Neuronal stem cell (in vitro differentiated cells): ENCODE measurements around the gene LRCH3.

Experiments used
- DNase-seq: peaks from one replicate; pipeline ENCODE4 v3.0.0-alpha.2; 2013; ENCODE audit warnings: low spot score
- H2AFZ ChIP-seq: one replicate; pipeline ENCODE4 v1.6.1; 2013; ENCODE audit warnings: mild to moderate bottlenecking, low read length, inconsistent platforms
- H2AK5ac ChIP-seq: 2 replicates; pipeline ENCODE4 v1.6.1; 2013; ENCODE audit warnings: low read depth, mild to moderate bottlenecking, inconsistent platforms, low read length, moderate library complexity, mixed read lengths
- H2BK120ac ChIP-seq: 2 replicates; pipeline ENCODE4 v1.6.1; 2013; ENCODE audit warnings: low read depth, mild to moderate bottlenecking, inconsistent platforms, low read length, moderate library complexity, mixed read lengths
- H2BK12ac ChIP-seq: one replicate; pipeline ENCODE4 v1.6.1; 2013; ENCODE audit warnings: low read length, inconsistent platforms
- H2BK15ac ChIP-seq: 2 replicates; pipeline ENCODE4 v1.6.1; 2013; ENCODE audit warnings: mild to moderate bottlenecking, low read length, inconsistent platforms, mixed read lengths
- H2BK5ac ChIP-seq: one replicate; pipeline ENCODE4 v1.6.1; 2013; ENCODE audit warnings: inconsistent platforms, mild to moderate bottlenecking, low read length, moderate library complexity
- H3K14ac ChIP-seq: one replicate; pipeline ENCODE4 v1.6.1; 2013; ENCODE audit warnings: low read length, inconsistent platforms
- H3K18ac ChIP-seq: 2 replicates; pipeline ENCODE4 v1.6.1; 2013; ENCODE audit warnings: low read length, inconsistent platforms
- H3K23ac ChIP-seq: 2 replicates; pipeline ENCODE4 v1.6.1; 2013; ENCODE audit warnings: low read depth, mild to moderate bottlenecking, mixed read lengths, low read length, inconsistent platforms; ENCODE audit not compliant: poor library complexity
- H3K27ac ChIP-seq: replicated peaks from 3 replicates; pipeline ENCODE4 v1.5.1; 2013; ENCODE audit warnings: low read length, inconsistent platforms
- H3K27me3 ChIP-seq, 3 experiments: 2 replicates each; pipeline ENCODE4 v1.6.1; 2013; ENCODE audit warnings: low read length in 3 of 3, mild to moderate bottlenecking in 2 of 3, inconsistent platforms in 1 of 3, low read depth in 1 of 3, mixed read lengths in 1 of 3, moderate library complexity in 1 of 3; ENCODE audit not compliant: control insufficient read depth in 3 of 3, insufficient read depth in 3 of 3
- H3K36me3 ChIP-seq, 2 donors: replicated peaks in 1 of 2; 2 replicates each; pipeline ENCODE4 v1.6.1; 2013; ENCODE audit warnings: low read length in 2 of 2; ENCODE audit not compliant: control insufficient read depth in 2 of 2, insufficient read depth in 2 of 2
- H3K4ac ChIP-seq: 2 replicates; pipeline ENCODE4 v1.6.1; 2013; ENCODE audit warnings: inconsistent platforms, mild to moderate bottlenecking, low read length, moderate library complexity
- H3K4me1 ChIP-seq, 2 donors: 1 replicate in 1 of 2; 2 replicates in 1 of 2; pipeline ENCODE4 v1.6.1; 2013; ENCODE audit warnings: low read length in 2 of 2, low read depth in 1 of 2; ENCODE audit not compliant: control insufficient read depth in 2 of 2, insufficient read depth in 1 of 2
- H3K4me2 ChIP-seq: one replicate; pipeline ENCODE4 v1.6.1; 2013; ENCODE audit warnings: mild to moderate bottlenecking, low read length, inconsistent platforms; ENCODE audit not compliant: insufficient read depth, poor library complexity, severe bottlenecking
- H3K4me3 ChIP-seq, 2 donors: 2 replicates each; pipeline ENCODE4 v1.5.1; 2013; ENCODE audit warnings: low read length in 2 of 2, mild to moderate bottlenecking in 2 of 2, inconsistent platforms in 1 of 2, moderate library complexity in 1 of 2
- H3K79me1 ChIP-seq: one replicate; pipeline ENCODE4 v1.6.1; 2013; ENCODE audit warnings: low read depth, mild to moderate bottlenecking, inconsistent platforms, low read length, moderate library complexity
- H3K9ac ChIP-seq: one replicate; pipeline ENCODE4 v1.6.1; 2013; ENCODE audit warnings: mild to moderate bottlenecking, low read depth, low read length, inconsistent platforms; ENCODE audit not compliant: poor library complexity
- H3K9me3 ChIP-seq, 2 donors: replicated peaks in 1 of 2; 2 replicates each; pipeline versions ENCODE3 to v1.6.1; 2013; ENCODE audit warnings: low read length in 2 of 2, mild to moderate bottlenecking in 2 of 2, inconsistent platforms in 1 of 2, low read depth in 1 of 2, mixed read lengths in 1 of 2, moderate library complexity in 1 of 2; ENCODE audit not compliant: control insufficient read depth in 2 of 2, insufficient read depth in 1 of 2
- H4K8ac ChIP-seq: one replicate; pipeline ENCODE4 v1.6.1; 2013; ENCODE audit warnings: low read depth, mild to moderate bottlenecking, inconsistent platforms, low read length, moderate library complexity
- H4K91ac ChIP-seq: one replicate; pipeline ENCODE4 v1.6.1; 2013; ENCODE audit warnings: low read length, low read depth, mild to moderate bottlenecking, inconsistent platforms; ENCODE audit not compliant: poor library complexity
- WGBS, 2 donors: extraction: QIAGEN DNeasy Blood & Tissue Kit; methylation state at CpG; one replicate each; pipeline ENCODE4 v1.1.7; 2013; ENCODE audit warnings: missing lambda C conversion rate in 2 of 2, mixed read lengths in 1 of 2; ENCODE audit not compliant: insufficient read length in 2 of 2, insufficient replicate concordance in 1 of 2; ENCODE audit errors: extremely low coverage in 2 of 2; 5-methylcytosine and 5-hydroxymethylcytosine counted together

LRCH3 gene

DNA sequence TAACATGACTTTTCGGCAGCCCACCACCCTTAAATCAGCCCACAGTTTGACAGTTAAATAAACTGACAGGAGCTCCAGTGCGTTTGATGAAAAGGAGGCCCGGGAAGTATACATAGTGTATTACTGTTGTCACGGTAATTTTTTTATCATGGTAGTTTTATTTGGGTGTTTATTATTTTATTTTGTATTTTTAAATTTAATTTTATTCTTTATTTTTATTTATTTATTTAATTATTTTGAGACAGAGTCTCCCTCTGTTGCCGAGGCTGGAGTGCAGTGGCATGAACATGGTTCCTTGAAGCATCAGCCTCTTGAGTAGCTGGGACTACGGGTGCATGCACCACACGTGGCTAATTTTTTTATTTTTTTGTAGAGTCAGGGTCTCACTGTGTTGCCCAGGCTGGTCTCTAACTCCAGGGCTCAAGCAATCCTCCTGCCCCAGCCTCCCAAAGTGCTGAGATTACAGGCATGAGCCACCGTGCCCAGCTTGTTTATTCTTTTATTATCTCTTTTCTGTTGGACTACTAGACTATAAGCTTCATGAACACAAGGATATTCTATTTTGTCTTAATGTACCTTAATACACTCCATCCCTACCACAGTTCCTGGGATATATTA lies 65.3 kb downstream of the LRCH3 start:
- no peak overlapping the region for H2AK5ac ChIP-seq
- no peak overlapping the region for H3K14ac ChIP-seq
- no CpG with 5 or more reads among the region's 8 CpGs for WGBS, 2 donors
- H4K8ac ChIP-seq, result no peak overlapping the region
- no peak overlapping the region for H2BK12ac ChIP-seq
- H3K4me1 ChIP-seq, result peaks cover 2 to 3% of the 10 kb centered on the region in 2 donors
- no peak overlapping the region for H3K18ac ChIP-seq
- H3K4me2 ChIP-seq, result no peak overlapping the region
- H2BK5ac ChIP-seq, result no peak overlapping the region
- H3K4ac ChIP-seq, result no peak overlapping the region
- no peak overlapping the region for H4K91ac ChIP-seq
- no peak overlapping the region for H2BK120ac ChIP-seq
- H3K9ac ChIP-seq, result no peak overlapping the region
- no peaks in the 10 kb centered on the region for H3K79me1 ChIP-seq
- H3K27ac ChIP-seq, result no peak overlapping the region
- no peak overlapping the region for H3K4me3 ChIP-seq
- H3K27me3 ChIP-seq, result no peaks in the 10 kb centered on the region
- H3K9me3 ChIP-seq, result peaks cover 0 to 17% of the 10 kb centered on the region in 2 donors
- H3K23ac ChIP-seq, result no peak overlapping the region
- H2AFZ ChIP-seq, result no peak overlapping the region
- DNase-seq, result no peak
- peaks cover 8 to 89% of the 10 kb centered on the region in 2 donors for H3K36me3 ChIP-seq
- no peak overlapping the region for H2BK15ac ChIP-seq

DNA sequence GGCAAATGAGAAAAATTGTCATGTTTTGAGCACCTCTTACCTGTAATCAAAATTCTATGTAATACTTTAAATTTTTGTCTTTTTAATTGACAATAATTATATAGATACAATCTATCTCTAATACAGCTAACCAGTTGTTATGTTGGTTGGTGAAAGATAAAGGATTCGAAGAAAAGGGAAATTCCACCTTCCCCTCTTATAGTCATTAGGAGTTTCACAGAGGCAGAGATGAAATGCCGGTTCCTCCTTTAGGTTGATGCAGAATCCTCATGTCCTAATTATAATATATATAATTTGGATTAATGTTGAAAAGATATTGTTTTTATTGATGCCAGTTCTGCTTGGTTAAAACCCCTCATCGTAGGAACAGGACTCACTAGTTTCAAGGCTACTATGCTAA lies 67.1 kb downstream of the LRCH3 start:
- Histone ChIP-seq H3K4me1 (peaks cover 2 to 3% of the 10 kb centered on the region in 2 donors), H3K4ac (no peak overlapping the region), H2BK12ac (no peak overlapping the region), H4K91ac (no peak overlapping the region), H2BK15ac (no peak overlapping the region), H3K9ac (no peak overlapping the region), H3K9me3 (peaks cover 0 to 17% of the 10 kb centered on the region in 2 donors), H2BK120ac (no peak overlapping the region), H3K18ac (no peak overlapping the region), H3K4me3 (no peak overlapping the region), H3K27ac (no peak overlapping the region), H3K23ac (no peak overlapping the region), H3K79me1 (no peaks in the 10 kb centered on the region), H3K14ac (no peak overlapping the region), H3K36me3 (peaks cover 2 to 84% of the 10 kb centered on the region in 2 donors), H2AFZ (no peak overlapping the region), H4K8ac (no peak overlapping the region), H2AK5ac (no peak overlapping the region), H3K4me2 (no peak overlapping the region), H2BK5ac (no peak overlapping the region), H3K27me3 (no peaks in the 10 kb centered on the region)
- no peak for DNase-seq
- no CpG with 5 or more reads among the region's 3 CpGs for WGBS, 2 donors

DNA sequence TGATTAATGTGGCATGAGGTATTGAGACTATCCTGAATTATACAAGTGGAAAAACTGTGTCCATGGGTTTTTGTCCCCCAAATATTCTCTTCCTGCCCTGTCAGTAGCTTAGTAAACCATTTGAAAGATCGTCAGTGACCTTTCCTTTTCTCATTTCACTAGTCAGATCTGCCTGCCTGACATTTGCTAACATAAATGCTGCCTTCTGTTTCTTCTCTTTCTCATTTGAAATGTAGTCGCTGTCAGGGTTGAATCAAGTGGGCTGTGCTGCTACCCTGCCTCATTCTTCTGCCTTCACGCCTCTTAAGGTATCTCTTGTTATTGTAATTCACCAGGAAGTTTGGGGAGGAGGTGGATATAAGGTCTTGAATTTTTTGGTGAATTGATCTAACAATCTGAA lies 67.5 kb downstream of the LRCH3 start:
- Histone ChIP-seq H2BK12ac (no peak overlapping the region), H2AFZ (no peak overlapping the region), H3K4me2 (no peak overlapping the region), H2BK15ac (no peak overlapping the region), H3K4ac (no peak overlapping the region), H3K9me3 (peaks cover 0 to 17% of the 10 kb centered on the region in 2 donors), H3K9ac (no peak overlapping the region), H3K4me3 (no peak overlapping the region), H4K8ac (no peak overlapping the region), H2BK120ac (no peak overlapping the region), H2AK5ac (no peak overlapping the region), H3K27ac (no peak overlapping the region), H3K79me1 (no peaks in the 10 kb centered on the region), H3K23ac (no peak overlapping the region), H3K4me1 (peaks cover 2 to 3% of the 10 kb centered on the region in 2 donors), H4K91ac (no peak overlapping the region), H3K27me3 (no peaks in the 10 kb centered on the region), H3K14ac (no peak overlapping the region), H2BK5ac (no peak overlapping the region), H3K18ac (no peak overlapping the region), H3K36me3 (peaks cover 2 to 83% of the 10 kb centered on the region in 2 donors)
- no peak for DNase-seq
- WGBS, 2 donors, result no CpG with 5 or more reads among the region's 3 CpGs

DNA sequence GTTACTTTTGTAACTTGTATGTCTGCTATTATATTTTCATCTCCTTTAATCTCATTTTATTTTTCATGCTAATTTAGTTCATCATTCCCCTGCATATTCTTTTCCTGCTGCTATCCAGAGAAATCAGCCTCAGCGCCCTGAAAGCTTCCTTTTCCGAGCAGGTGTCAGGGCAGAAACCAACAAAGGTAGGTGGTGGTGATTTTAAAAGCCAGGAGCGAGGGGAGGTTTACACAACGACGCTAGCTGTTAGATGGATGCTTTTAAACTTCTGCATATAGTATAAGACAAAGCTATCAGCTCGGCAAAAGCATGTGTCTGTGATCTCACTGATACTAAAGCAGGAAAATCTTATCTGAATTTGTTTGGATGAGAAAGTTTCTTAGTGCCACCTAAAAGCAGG lies 75.0 kb downstream of the LRCH3 start:
- no peak overlapping the region for H4K91ac ChIP-seq
- H3K4ac ChIP-seq, result no peak overlapping the region
- no peak overlapping the region for H2AK5ac ChIP-seq
- H2BK5ac ChIP-seq, result no peak overlapping the region
- no peak overlapping the region for H3K9ac ChIP-seq
- H2AFZ ChIP-seq, result no peak overlapping the region
- H3K4me2 ChIP-seq, result no peak overlapping the region
- H3K27ac ChIP-seq, result no peak overlapping the region
- H4K8ac ChIP-seq, result no peak overlapping the region
- no peaks in the 10 kb centered on the region for H3K4me1 ChIP-seq
- WGBS, 2 donors, result no CpG with 5 or more reads among the region's 6 CpGs
- H2BK12ac ChIP-seq, result no peak overlapping the region
- H2BK120ac ChIP-seq, result no peak overlapping the region
- H3K18ac ChIP-seq, result no peak overlapping the region
- no peaks in the 10 kb centered on the region for H3K9me3 ChIP-seq
- H3K36me3 ChIP-seq, result peaks cover 10 to 81% of the 10 kb centered on the region in 2 donors
- no peak overlapping the region for H3K23ac ChIP-seq
- no peaks in the 10 kb centered on the region for H3K27me3 ChIP-seq
- H3K14ac ChIP-seq, result no peak overlapping the region
- H2BK15ac ChIP-seq, result no peak overlapping the region
- no peak overlapping the region for H3K4me3 ChIP-seq
- no peaks in the 10 kb centered on the region for H3K79me1 ChIP-seq
- DNase-seq, result no peak
